A549 (cell line): ENCODE results near the gene SCYL3. TPM values are rescaled to one million over a fixed set of nuclear protein-coding genes. Genes with fewer than 3 reads are reported as not detected.

Source experiments
- ATAC-seq, 2 experiments: fragments of 200-7000 bp in 1 of 2; fragments of >200 bp in 1 of 2; cut with Nextera tagmentation in 1 of 2; cut with Tn5 transposase in 1 of 2; 3 replicates each; pipeline versions ENCODE4 v1.8.0 to v1.9.1; 2018 to 2020; ENCODE audit warnings: mild to moderate bottlenecking in 1 of 2, moderate library complexity in 1 of 2
- CTCF ChIA-PET: fragments of 300-600 bp; sonication (Branson Sonifier 250); formaldehyde crosslinking; extraction: SDS; loops from one replicate; lab custom pipeline; 2021; ENCODE audit warnings: antibody characterized with exemption, inconsistent platforms; lab: Yijun Ruan, JAX
- POLR2A ChIA-PET: fragments of 350-600 bp; formaldehyde crosslinking; extraction: SDS; loops from one replicate; lab custom pipeline; 2021; ENCODE audit warnings: antibody characterized with exemption, inconsistent platforms; lab: Yijun Ruan, JAX
- DNase-seq, 2 experiments: peaks; one replicate each; pipeline versions ENCODE4 v3.0.0 to v3.0.0-alpha.2; 2011 to 2016; ENCODE audit warnings: low read depth in 1 of 2, low spot score in 1 of 2
- FAIRE-seq: peaks from 2 replicates; lab custom pipeline; 2011; peaks lifted over from hg19 to GRCh38; lab: Jason Lieb, UNC
- H3K27ac ChIP-seq, 2 experiments: fragments of >200 bp; sonication (Bioruptor Twin); formaldehyde crosslinking; 3 replicates each; pipeline ENCODE4 v1.5.1; 2016 to 2017
- H3K4me1 ChIP-seq: fragments of >200 bp; sonication (Bioruptor Twin); formaldehyde crosslinking; 3 replicates; pipeline ENCODE4 v1.6.1; 2016
- H3K4me2 ChIP-seq: fragments of >200 bp; sonication (Bioruptor Twin); formaldehyde crosslinking; 3 replicates; pipeline ENCODE4 v1.6.1; 2016
- H3K4me3 ChIP-seq: fragments of >200 bp; sonication (Bioruptor Twin); formaldehyde crosslinking; 3 replicates; pipeline ENCODE4 v1.5.1; 2016
- H3K9me3 ChIP-seq: fragments of >200 bp; sonication (Bioruptor Twin); formaldehyde crosslinking; 3 replicates; pipeline ENCODE4 v1.6.1; 2016
- BHLHE40 ChIP-seq: IDR thresholded peaks from 2 replicates; pipeline ENCODE4 v1.6.1; 2012; ENCODE audit warnings: low read depth, low read length, inconsistent platforms
- CBX2 ChIP-seq: fragments of 200-600 bp; sonication (generic); IDR thresholded peaks from 2 replicates; pipeline ENCODE4 v1.6.1; 2016; ENCODE audit warnings: low read depth, mild to moderate bottlenecking, borderline replicate concordance
- HDAC2 ChIP-seq: fragments of 200-600 bp; sonication (generic); IDR thresholded peaks from 2 replicates; pipeline ENCODE4 v1.6.1; 2016
- JUNB ChIP-seq: fragments of >200 bp; sonication (Bioruptor Twin); formaldehyde crosslinking; IDR thresholded peaks from 2 replicates; pipeline ENCODE4 v1.6.1; 2016
- KDM1A ChIP-seq: fragments of 200-600 bp; sonication (generic); IDR thresholded peaks from 2 replicates; pipeline ENCODE4 v1.6.1; 2016; ENCODE audit warnings: low read depth, mild to moderate bottlenecking
- KDM5A ChIP-seq: fragments of 200-600 bp; sonication (generic); IDR thresholded peaks from 2 replicates; pipeline ENCODE4 v1.6.1; 2016; ENCODE audit warnings: antibody characterized with exemption, mild to moderate bottlenecking
- RFX5 ChIP-seq: fragments of 450-650 bp; IDR thresholded peaks from 2 replicates; pipeline ENCODE4 v1.7.1; 2014; ENCODE audit warnings: antibody characterized with exemption, mild to moderate bottlenecking, moderate library complexity
- RNF2 ChIP-seq: fragments of 200-600 bp; sonication (generic); IDR thresholded peaks from 2 replicates; pipeline ENCODE4 v1.6.1; 2016; ENCODE audit warnings: low read depth, mild to moderate bottlenecking, antibody characterized with exemption, moderate library complexity, borderline replicate concordance
- SREBF2 ChIP-seq: fragments of 450-650 bp; IDR thresholded peaks from 2 replicates; pipeline ENCODE4 v1.6.1; 2014; ENCODE audit warnings: mild to moderate bottlenecking, moderate library complexity
- TFCP2L1 ChIP-seq: fragments of 250-450 bp; sonication (Bioruptor Pico); IDR thresholded peaks from 2 replicates; pipeline ENCODE4 v1.5.0; 2021; ENCODE audit warnings: mild to moderate bottlenecking
- TP53 ChIP-seq: fragments of 250-450 bp; sonication (Bioruptor Pico); IDR thresholded peaks from 2 replicates; pipeline ENCODE4 v1.5.0; 2021; ENCODE audit warnings: mild to moderate bottlenecking, moderate library complexity
- WGBS: methylation state at CpG from one replicate; pipeline ENCODE4 v1.1.6; 2017; ENCODE audit errors: missing lambda C conversion rate; 5-methylcytosine and 5-hydroxymethylcytosine counted together
- polyA plus RNA-seq, 4 experiments: library from polyadenylated mRNA; depleted of rRNA in 3 of 4; stranded (reverse); fragments of >200 nt; fragmentation: RNase III in 1 of 4; extraction: RNeasy Plus Mini Kit Qiagen cat#74134 plus additional on column Dnase treatment in 1 of 4; gene quantifications; 2 replicates in 3 of 4; 3 replicates in 1 of 4; pipeline ENCODE4 v1.2.3, GENCODE V29; 2011 to 2017
- TF ChIP-seq, protein P1 (sequence below): fragments of 200-600 bp; sonication (generic); IDR thresholded peaks from 2 replicates; pipeline ENCODE4 v1.6.1; 2016; ENCODE audit warnings: antibody characterized with exemption, mild to moderate bottlenecking, moderate library complexity
- TF ChIP-seq, protein P2 (sequence below): fragments of >200 bp; sonication (Bioruptor Twin); formaldehyde crosslinking; IDR thresholded peaks from 3 replicates; pipeline ENCODE4 v1.5.1; 2016

SCYL3 gene
- polyA plus RNA-seq, 2 of the 4 experiments (the other 2 are of a cell fraction) = 3.2 to 7.3 TPM

DNA sequence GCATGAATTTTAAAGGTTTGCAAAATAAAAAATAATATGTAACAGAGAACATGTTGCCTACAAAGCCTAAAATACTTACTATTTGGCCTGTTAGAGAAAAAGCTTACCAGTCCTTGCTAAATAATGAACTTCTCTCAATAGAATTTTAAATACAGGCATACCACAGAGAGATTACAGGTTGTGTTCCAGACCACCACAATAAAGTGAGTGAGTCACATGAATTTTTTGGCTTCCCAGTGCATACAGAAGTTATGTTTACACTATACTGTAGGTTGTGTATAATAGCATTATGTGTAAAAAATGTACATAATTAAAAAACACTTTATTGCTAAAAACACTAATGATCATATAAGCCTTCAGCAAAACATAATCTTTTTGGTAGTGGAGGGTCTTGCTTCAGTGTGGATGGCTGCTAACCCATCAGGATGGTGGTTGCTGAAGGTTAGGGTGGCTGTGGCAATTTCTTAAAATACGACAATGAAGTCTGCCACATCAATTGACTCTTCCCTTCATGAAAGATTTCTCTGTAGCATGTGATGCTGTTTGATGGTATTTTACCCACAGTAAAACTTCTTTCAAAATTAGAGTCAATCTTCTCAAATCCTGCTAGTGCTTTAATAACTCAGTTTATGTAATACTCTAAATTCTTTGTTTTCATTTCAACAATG is 48.6 kb downstream of the SCYL3 start (continued):
- TF ChIP-seq, protein P1, sequence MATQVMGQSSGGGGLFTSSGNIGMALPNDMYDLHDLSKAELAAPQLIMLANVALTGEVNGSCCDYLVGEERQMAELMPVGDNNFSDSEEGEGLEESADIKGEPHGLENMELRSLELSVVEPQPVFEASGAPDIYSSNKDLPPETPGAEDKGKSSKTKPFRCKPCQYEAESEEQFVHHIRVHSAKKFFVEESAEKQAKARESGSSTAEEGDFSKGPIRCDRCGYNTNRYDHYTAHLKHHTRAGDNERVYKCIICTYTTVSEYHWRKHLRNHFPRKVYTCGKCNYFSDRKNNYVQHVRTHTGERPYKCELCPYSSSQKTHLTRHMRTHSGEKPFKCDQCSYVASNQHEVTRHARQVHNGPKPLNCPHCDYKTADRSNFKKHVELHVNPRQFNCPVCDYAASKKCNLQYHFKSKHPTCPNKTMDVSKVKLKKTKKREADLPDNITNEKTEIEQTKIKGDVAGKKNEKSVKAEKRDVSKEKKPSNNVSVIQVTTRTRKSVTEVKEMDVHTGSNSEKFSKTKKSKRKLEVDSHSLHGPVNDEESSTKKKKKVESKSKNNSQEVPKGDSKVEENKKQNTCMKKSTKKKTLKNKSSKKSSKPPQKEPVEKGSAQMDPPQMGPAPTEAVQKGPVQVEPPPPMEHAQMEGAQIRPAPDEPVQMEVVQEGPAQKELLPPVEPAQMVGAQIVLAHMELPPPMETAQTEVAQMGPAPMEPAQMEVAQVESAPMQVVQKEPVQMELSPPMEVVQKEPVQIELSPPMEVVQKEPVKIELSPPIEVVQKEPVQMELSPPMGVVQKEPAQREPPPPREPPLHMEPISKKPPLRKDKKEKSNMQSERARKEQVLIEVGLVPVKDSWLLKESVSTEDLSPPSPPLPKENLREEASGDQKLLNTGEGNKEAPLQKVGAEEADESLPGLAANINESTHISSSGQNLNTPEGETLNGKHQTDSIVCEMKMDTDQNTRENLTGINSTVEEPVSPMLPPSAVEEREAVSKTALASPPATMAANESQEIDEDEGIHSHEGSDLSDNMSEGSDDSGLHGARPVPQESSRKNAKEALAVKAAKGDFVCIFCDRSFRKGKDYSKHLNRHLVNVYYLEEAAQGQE = no peak
- TF ChIP-seq RNF2 (no peak), CBX2 (no peak)

DNA sequence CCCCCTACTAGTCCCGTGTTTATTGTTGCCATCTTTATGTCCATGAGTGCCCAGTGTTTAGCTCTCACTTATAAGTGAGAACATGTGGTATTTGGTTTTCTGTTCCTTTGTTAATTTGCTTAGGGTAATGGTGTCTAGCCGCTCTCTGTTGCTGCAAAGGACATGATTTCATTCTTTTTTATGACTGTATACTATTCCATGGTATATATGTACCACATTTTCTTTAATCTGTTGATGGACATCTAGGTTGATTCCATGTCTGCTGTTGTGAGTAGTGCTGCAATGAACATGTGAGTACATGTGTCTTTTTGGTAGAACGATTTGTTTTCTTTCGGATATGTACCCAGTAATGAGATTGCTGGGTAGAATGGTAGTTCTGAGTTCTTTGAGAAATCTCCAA is 54.8 kb downstream of the SCYL3 start:
- 95% methylated on average over 4 of the region's 4 CpGs for WGBS
- no peak overlapping the region for H3K4me3 ChIP-seq
- no peak for TF ChIP-seq TP53 (CRISPR knock-in tag)
- TF ChIP-seq KDM1A = peak; percentile 70
- TF ChIP-seq, all 56 proteins: peak for 1
- ChIA-PET POLR2A (no interaction called here), CTCF (no interaction called here)
- FAIRE-seq (no peak), ATAC-seq (no peak), DNase-seq (no peak)
- Histone ChIP-seq H3K4me1 (no peaks in the 10 kb centered on the region), H3K9me3 (no peaks in the 10 kb centered on the region), H3K4me2 (no peak overlapping the region), H3K27ac (no peak overlapping the region)

DNA sequence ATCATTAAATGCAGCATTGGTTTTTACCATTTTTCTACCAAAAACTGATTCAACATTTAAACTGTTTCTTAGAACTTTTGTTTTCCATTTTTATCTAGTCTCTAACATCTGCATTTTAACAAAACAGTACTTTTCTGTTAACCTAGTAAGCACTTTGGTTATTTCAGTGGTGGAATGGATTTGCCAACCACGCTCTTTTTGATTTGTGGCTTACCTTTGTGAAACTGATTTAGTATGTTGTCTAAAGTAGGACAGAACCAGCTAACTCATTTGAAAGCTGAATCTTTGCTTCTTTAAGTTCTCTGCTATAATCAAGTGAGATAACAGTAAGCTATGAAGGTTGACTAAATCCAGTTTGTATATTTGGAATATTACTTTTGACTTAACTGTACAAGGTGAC is 57.5 kb downstream of the SCYL3 start:
- Histone ChIP-seq H3K27ac (no peak overlapping the region), H3K4me2 (no peak overlapping the region), H3K4me1 (no peaks in the 10 kb centered on the region), H3K9me3 (no peaks in the 10 kb centered on the region), H3K4me3 (no peak overlapping the region)
- WGBS = 91% methylated on average over 1 of the region's 1 CpG
- FAIRE-seq (no peak), DNase-seq (no peak), ATAC-seq (no peak)
- TF ChIP-seq, protein P1 = no peak
- TF ChIP-seq RFX5 = no peak
- no peak for TF ChIP-seq HDAC2
- no peak for TF ChIP-seq CBX2
- TF ChIP-seq, protein P2, sequence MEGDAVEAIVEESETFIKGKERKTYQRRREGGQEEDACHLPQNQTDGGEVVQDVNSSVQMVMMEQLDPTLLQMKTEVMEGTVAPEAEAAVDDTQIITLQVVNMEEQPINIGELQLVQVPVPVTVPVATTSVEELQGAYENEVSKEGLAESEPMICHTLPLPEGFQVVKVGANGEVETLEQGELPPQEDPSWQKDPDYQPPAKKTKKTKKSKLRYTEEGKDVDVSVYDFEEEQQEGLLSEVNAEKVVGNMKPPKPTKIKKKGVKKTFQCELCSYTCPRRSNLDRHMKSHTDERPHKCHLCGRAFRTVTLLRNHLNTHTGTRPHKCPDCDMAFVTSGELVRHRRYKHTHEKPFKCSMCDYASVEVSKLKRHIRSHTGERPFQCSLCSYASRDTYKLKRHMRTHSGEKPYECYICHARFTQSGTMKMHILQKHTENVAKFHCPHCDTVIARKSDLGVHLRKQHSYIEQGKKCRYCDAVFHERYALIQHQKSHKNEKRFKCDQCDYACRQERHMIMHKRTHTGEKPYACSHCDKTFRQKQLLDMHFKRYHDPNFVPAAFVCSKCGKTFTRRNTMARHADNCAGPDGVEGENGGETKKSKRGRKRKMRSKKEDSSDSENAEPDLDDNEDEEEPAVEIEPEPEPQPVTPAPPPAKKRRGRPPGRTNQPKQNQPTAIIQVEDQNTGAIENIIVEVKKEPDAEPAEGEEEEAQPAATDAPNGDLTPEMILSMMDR = no peak
- no peak for TF ChIP-seq TP53 (CRISPR knock-in tag)
- no peak for TF ChIP-seq JUNB
- no peak for TF ChIP-seq TFCP2L1
- no peak for TF ChIP-seq BHLHE40
- no peak for TF ChIP-seq KDM5A
- no peak for TF ChIP-seq KDM1A
- TF ChIP-seq SREBF2 = no peak
- ChIA-PET CTCF (interaction anchor here (1.1 kb wide), 1 partner anchor 10 kb away, joined by 4 read pairs; no protein-coding TSS in a partner anchor), POLR2A (no interaction called here)
